WTC11 (cell line): ENCODE measurements around the gene ASB2. TPM values are rescaled to one million over a fixed set of nuclear protein-coding genes. Genes with fewer than 3 reads are reported as not detected.

ENCODE experiments used
- ATAC-seq: fragments of 200-7000 bp; cut with Tn5 transposase; 2 replicates; pipeline ENCODE4 v1.10.0; 2021; ENCODE audit warnings: mild to moderate bottlenecking, moderate library complexity
- CTCF ChIA-PET: fragments of 300-600 bp; sonication (Branson Sonifier 250); formaldehyde crosslinking; loops from one replicate; lab custom pipeline; 2021; ENCODE audit warnings: antibody characterized with exemption; lab: Charles Lee
- POLR2A ChIA-PET: fragments of 350-600 bp; sonication (Branson Sonifier 250); formaldehyde crosslinking; loops from one replicate; lab custom pipeline; 2021; ENCODE audit warnings: antibody characterized with exemption; lab: Charles Lee
- DNase-seq: peaks from one replicate; pipeline ENCODE4 v3.0.0; 2021; ENCODE audit warnings: low spot score
- H3K27ac Mint-ChIP-seq: 2 replicates; pipeline ENCODE4 v1.8.0; 2021; ENCODE audit warnings: mixed read lengths
- H3K27me3 Mint-ChIP-seq: 2 replicates; pipeline ENCODE4 v1.8.0; 2021; ENCODE audit warnings: low read depth, mild to moderate bottlenecking, moderate library complexity, mixed read lengths
- H3K36me3 Mint-ChIP-seq: 2 replicates; pipeline ENCODE4 v1.8.0; 2021; ENCODE audit warnings: mixed read lengths
- H3K4me1 Mint-ChIP-seq: 2 replicates; pipeline ENCODE4 v1.8.0; 2022; ENCODE audit warnings: mixed read lengths
- H3K4me3 Mint-ChIP-seq: 2 replicates; pipeline ENCODE4 v1.8.0; 2021; ENCODE audit warnings: mild to moderate bottlenecking, moderate library complexity, mixed read lengths
- H3K9me3 Mint-ChIP-seq: 2 replicates; pipeline ENCODE4 v1.8.0; 2021; ENCODE audit warnings: mixed read lengths
- ATF1 ChIP-seq: sonication (generic); formaldehyde crosslinking; IDR thresholded peaks from 2 replicates; pipeline ENCODE4 v1.8.1; 2023; ENCODE audit warnings: mild to moderate bottlenecking, moderate library complexity, missing genetic modification reagents
- ATF3 ChIP-seq: sonication (generic); formaldehyde crosslinking; conservative IDR thresholded peaks from 2 replicates; pipeline ENCODE4 v1.8.1; 2022; ENCODE audit warnings: mild to moderate bottlenecking, missing genetic modification reagents
- ATF6 ChIP-seq: sonication (generic); formaldehyde crosslinking; IDR thresholded peaks from 2 replicates; pipeline ENCODE4 v1.8.1; 2023; ENCODE audit warnings: mild to moderate bottlenecking, missing genetic modification reagents
- CBFB ChIP-seq: sonication (generic); formaldehyde crosslinking; IDR thresholded peaks from 2 replicates; pipeline ENCODE4 v1.8.1; 2022; ENCODE audit warnings: mild to moderate bottlenecking, low read depth, missing genetic modification reagents
- CREB1 ChIP-seq: sonication (generic); formaldehyde crosslinking; IDR thresholded peaks from 2 replicates; pipeline ENCODE4 v1.8.0; 2023; ENCODE audit warnings: mild to moderate bottlenecking, missing genetic modification reagents
- E2F1 ChIP-seq: sonication (generic); formaldehyde crosslinking; IDR thresholded peaks from 2 replicates; pipeline ENCODE4 v1.8.0; 2022; ENCODE audit warnings: mild to moderate bottlenecking, missing genetic modification reagents
- E2F4 ChIP-seq: sonication (generic); formaldehyde crosslinking; IDR thresholded peaks from 2 replicates; pipeline ENCODE4 v1.8.1; 2022; ENCODE audit warnings: low read depth, mild to moderate bottlenecking, moderate library complexity, missing genetic modification reagents, borderline replicate concordance
- ELF4 ChIP-seq: sonication (generic); formaldehyde crosslinking; IDR thresholded peaks from 2 replicates; pipeline ENCODE4 v1.8.1; 2022; ENCODE audit warnings: low read depth, mild to moderate bottlenecking, moderate library complexity, missing genetic modification reagents
- ERG ChIP-seq: fragments of 250-450 bp; sonication (Bioruptor Pico); IDR thresholded peaks from 2 replicates; pipeline ENCODE4 v1.8.0; 2021; ENCODE audit warnings: mild to moderate bottlenecking
- FOXJ3 ChIP-seq: sonication (generic); formaldehyde crosslinking; IDR thresholded peaks from 2 replicates; pipeline ENCODE4 v1.9.0; 2021; ENCODE audit warnings: missing genetic modification reagents, mild to moderate bottlenecking, borderline replicate concordance
- FOXP1 ChIP-seq: sonication (generic); formaldehyde crosslinking; IDR thresholded peaks from 2 replicates; pipeline ENCODE4 v1.8.0; 2022; ENCODE audit warnings: missing genetic modification reagents, mild to moderate bottlenecking, moderate library complexity, borderline replicate concordance
- FOXP4 ChIP-seq: sonication (generic); formaldehyde crosslinking; IDR thresholded peaks from 2 replicates; pipeline ENCODE4 v1.8.0; 2022; ENCODE audit warnings: mild to moderate bottlenecking, missing genetic modification reagents
- GABPB1 ChIP-seq: sonication (generic); formaldehyde crosslinking; IDR thresholded peaks from 2 replicates; pipeline ENCODE4 v1.8.1; 2023; ENCODE audit warnings: mild to moderate bottlenecking, missing genetic modification reagents
- GTF2I ChIP-seq: fragments of 250-450 bp; sonication (Bioruptor Pico); conservative IDR thresholded peaks from 2 replicates; pipeline ENCODE4 v1.4.0; 2021; ENCODE audit warnings: mild to moderate bottlenecking
- JUN ChIP-seq: sonication (generic); formaldehyde crosslinking; IDR thresholded peaks from 2 replicates; pipeline ENCODE4 v1.8.0; 2023; ENCODE audit warnings: mild to moderate bottlenecking, missing genetic modification reagents
- NR2C2 ChIP-seq: sonication (generic); formaldehyde crosslinking; IDR thresholded peaks from 2 replicates; pipeline ENCODE4 v1.8.0; 2022; ENCODE audit warnings: mild to moderate bottlenecking, missing genetic modification reagents
- NR3C1 ChIP-seq: sonication (generic); formaldehyde crosslinking; conservative IDR thresholded peaks from 2 replicates; pipeline ENCODE4 v1.8.1; 2023; ENCODE audit warnings: low read depth, mild to moderate bottlenecking, missing genetic modification reagents
- PRRX2 ChIP-seq: fragments of 250-450 bp; sonication (Bioruptor Pico); IDR thresholded peaks from 2 replicates; pipeline ENCODE4 v1.8.0; 2021; ENCODE audit warnings: mild to moderate bottlenecking
- RELA ChIP-seq: sonication (generic); formaldehyde crosslinking; IDR thresholded peaks from 2 replicates; pipeline ENCODE4 v1.8.1; 2022; ENCODE audit warnings: missing genetic modification reagents, mild to moderate bottlenecking, borderline replicate concordance
- SP1 ChIP-seq: sonication (generic); formaldehyde crosslinking; conservative IDR thresholded peaks from 2 replicates; pipeline ENCODE4 v1.8.1; 2022; ENCODE audit warnings: missing genetic modification reagents
- USF2 ChIP-seq: sonication (generic); formaldehyde crosslinking; IDR thresholded peaks from 2 replicates; pipeline ENCODE4 v1.8.1; 2023; ENCODE audit warnings: mild to moderate bottlenecking, missing genetic modification reagents, moderate library complexity
- ZNF121 ChIP-seq: sonication (generic); formaldehyde crosslinking; IDR thresholded peaks from 2 replicates; pipeline ENCODE4 v1.8.0; 2023; ENCODE audit warnings: missing genetic modification reagents
- ZNF396 ChIP-seq: fragments of 250-450 bp; sonication (Bioruptor Pico); IDR thresholded peaks from 2 replicates; pipeline ENCODE4 v1.8.0; 2021; ENCODE audit warnings: mild to moderate bottlenecking, moderate library complexity, borderline replicate concordance
- ZNF512 ChIP-seq: sonication (generic); formaldehyde crosslinking; IDR thresholded peaks from 2 replicates; pipeline ENCODE4 v1.8.1; 2022; ENCODE audit warnings: missing genetic modification reagents, borderline replicate concordance
- ZSCAN18 ChIP-seq: fragments of 250-450 bp; sonication (Bioruptor Pico); IDR thresholded peaks from 2 replicates; pipeline ENCODE4 v2.1.2; 2022; ENCODE audit warnings: mild to moderate bottlenecking, moderate library complexity
- total RNA-seq: library from RNA; stranded (reverse); gene quantifications from 3 replicates; pipeline ENCODE4 v1.2.3, GENCODE V29; 2021

Gene ASB2
- total RNA-seq, 1 experiment from 2014 or later: 0.37 TPM

- ChIA-PET POLR2A (no interaction called here), CTCF (interaction anchor here (0.6 to 2.0 kb wide), 3 partner anchors 20 to 22 kb away, joined by 3 to 8 read pairs (median 8); no protein-coding TSS in a partner anchor)
- H3K9me3 Mint-ChIP-seq: no peaks in the 10 kb centered on the region
- H3K27ac Mint-ChIP-seq: no peak overlapping the region
- no peaks in the 10 kb centered on the region for H3K36me3 Mint-ChIP-seq
- no peak overlapping the region for H3K4me3 Mint-ChIP-seq
- DNase-seq: no peak
- TF ChIP-seq ATF1 (CRISPR knock-in tag) (no peak), E2F1 (CRISPR knock-in tag) (no peak), ELF4 (CRISPR knock-in tag) (no peak), FOXJ3 (CRISPR knock-in tag) (no peak), GABPB1 (CRISPR knock-in tag) (no peak), SP1 (CRISPR knock-in tag) (no peak), E2F4 (CRISPR knock-in tag) (no peak), ZNF396 (CRISPR knock-in tag) (no peak), NR3C1 (CRISPR knock-in tag) (no peak), USF2 (CRISPR knock-in tag) (no peak), JUN (CRISPR knock-in tag) (no peak), ATF3 (CRISPR knock-in tag) (no peak), RELA (CRISPR knock-in tag) (no peak), ZNF512 (CRISPR knock-in tag) (no peak), GTF2I (CRISPR knock-in tag) (no peak), PRRX2 (CRISPR knock-in tag) (no peak), NR2C2 (CRISPR knock-in tag) (no peak), ZNF121 (CRISPR knock-in tag) (no peak), CBFB (CRISPR knock-in tag) (no peak), FOXP1 (CRISPR knock-in tag) (no peak)
- H3K27me3 Mint-ChIP-seq: no peaks in the 10 kb centered on the region
- no peak for ATAC-seq
- H3K4me1 Mint-ChIP-seq: peaks cover 2% of the 10 kb centered on the region
Observed at GRCh38 chr14:94014382-94014781, 38.0 kb upstream of the ASB2 start.

- DNase-seq: no peak
- Mint-ChIP-seq H3K4me3 (no peak overlapping the region), H3K27me3 (no peaks in the 10 kb centered on the region), H3K36me3 (no peaks in the 10 kb centered on the region), H3K9me3 (no peaks in the 10 kb centered on the region), H3K4me1 (no peaks in the 10 kb centered on the region), H3K27ac (no peak overlapping the region)
- no peak for ATAC-seq
- POLR2A ChIA-PET: no interaction called here
- CTCF ChIA-PET: interaction anchor here (1.4 to 4.9 kb wide), 2 partner anchors 25 to 72 kb away, joined by 6 to 27 read pairs; no protein-coding TSS in a partner anchor
- TF ChIP-seq ERG (CRISPR knock-in tag) (no peak), CREB1 (CRISPR knock-in tag) (no peak), FOXP4 (CRISPR knock-in tag) (no peak), ZSCAN18 (no peak), ATF6 (CRISPR knock-in tag) (no peak)
Observed at GRCh38 chr14:94011795-94012194, 35.4 kb upstream of the ASB2 start.
